ENCODE data around the gene TMEM62.

- TF ChIP-seq, protein P1, sequence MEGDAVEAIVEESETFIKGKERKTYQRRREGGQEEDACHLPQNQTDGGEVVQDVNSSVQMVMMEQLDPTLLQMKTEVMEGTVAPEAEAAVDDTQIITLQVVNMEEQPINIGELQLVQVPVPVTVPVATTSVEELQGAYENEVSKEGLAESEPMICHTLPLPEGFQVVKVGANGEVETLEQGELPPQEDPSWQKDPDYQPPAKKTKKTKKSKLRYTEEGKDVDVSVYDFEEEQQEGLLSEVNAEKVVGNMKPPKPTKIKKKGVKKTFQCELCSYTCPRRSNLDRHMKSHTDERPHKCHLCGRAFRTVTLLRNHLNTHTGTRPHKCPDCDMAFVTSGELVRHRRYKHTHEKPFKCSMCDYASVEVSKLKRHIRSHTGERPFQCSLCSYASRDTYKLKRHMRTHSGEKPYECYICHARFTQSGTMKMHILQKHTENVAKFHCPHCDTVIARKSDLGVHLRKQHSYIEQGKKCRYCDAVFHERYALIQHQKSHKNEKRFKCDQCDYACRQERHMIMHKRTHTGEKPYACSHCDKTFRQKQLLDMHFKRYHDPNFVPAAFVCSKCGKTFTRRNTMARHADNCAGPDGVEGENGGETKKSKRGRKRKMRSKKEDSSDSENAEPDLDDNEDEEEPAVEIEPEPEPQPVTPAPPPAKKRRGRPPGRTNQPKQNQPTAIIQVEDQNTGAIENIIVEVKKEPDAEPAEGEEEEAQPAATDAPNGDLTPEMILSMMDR (IDR thresholded peaks at IDR 0.05), result no peak
- TF ChIP-seq POLR2A (IDR thresholded peaks at IDR 0.05), result no peak
Observed at GRCh38 chr15:43096411-43096810, 37.0 kb upstream of the TMEM62 start.
